HCT116 (cell line): Measurements from ENCODE around the gene PLEKHG3. TPM values are rescaled to one million over a fixed set of nuclear protein-coding genes. Genes with fewer than 3 reads are reported as not detected.

Source experiments
- ATAC-seq: fragments of 200-7000 bp; cut with Tn5 transposase; 2 replicates; pipeline ENCODE4 v1.9.1; 2020; ENCODE audit warnings: mild to moderate bottlenecking, moderate library complexity
- BruUV-seq: library from RNA; stranded (reverse); fragments of 400-500 nt; replicated peaks from 2 replicates; lab custom pipeline; 2021; lab: Mats Ljungman, UMichigan
- CTCF ChIA-PET: fragments of 300-600 bp; sonication (Branson Sonifier 250); formaldehyde crosslinking; loops from one replicate; lab custom pipeline; 2021; ENCODE audit warnings: antibody characterized with exemption; lab: Charles Lee
- POLR2A ChIA-PET: fragments of 300-600, 350-600 bp; sonication (Branson Sonifier 250); formaldehyde crosslinking; loops from one replicate; lab custom pipeline; 2021; ENCODE audit warnings: antibody characterized with exemption; lab: Charles Lee
- RAD21 ChIA-PET, 2 experiments: fragments of 300-600 bp; sonication (Branson Sonifier 250); formaldehyde crosslinking; loops; one replicate each; lab custom pipeline; 2023; ENCODE audit warnings: low total read pairs in 2 of 2; ENCODE audit not compliant: uncharacterized antibody in 2 of 2, unreplicated experiment in 2 of 2, low non-redundant PET in 1 of 2; lab: Charles Lee
- DNase-seq: peaks from one replicate; pipeline ENCODE4 v3.0.0-alpha.2; 2010; ENCODE audit warnings: low read depth, low spot score
- H2AFZ ChIP-seq: fragments of 200-600 bp; shearing (Covaris generic), sonication (generic); 2 replicates; pipeline ENCODE4 v1.6.1; 2017; ENCODE audit warnings: low read depth, mixed run types, mixed read lengths, antibody characterized with exemption, low read length; ENCODE audit not compliant: poor library complexity, severe bottlenecking
- H3K27ac ChIP-seq: 2 replicates; pipeline ENCODE4 v1.5.1; 2012; ENCODE audit warnings: low read depth, low read length
- H3K27me3 ChIP-seq: fragments of 200-600 bp; sonication (generic); 2 replicates; pipeline ENCODE4 v1.6.1; 2016; ENCODE audit warnings: mixed run types, low read length, mixed read lengths; ENCODE audit not compliant: insufficient read depth
- H3K36me3 ChIP-seq, 2 experiments: fragments of 200-500 bp in 1 of 2; fragments of 200-600 bp in 1 of 2; sonication (Bioruptor generic) in 1 of 2; sonication (generic) in 1 of 2; 2 replicates each; pipeline versions ENCODE4 v1.5.1 to v1.6.1; 2014 to 2016; ENCODE audit warnings: low read length in 2 of 2, inconsistent platforms in 1 of 2, mixed read lengths in 1 of 2, mixed run types in 1 of 2; ENCODE audit not compliant: insufficient read depth in 2 of 2, control insufficient read depth in 1 of 2
- H3K4me1 ChIP-seq, 2 experiments: fragments of 200-600 bp in 1 of 2; sonication (generic) in 1 of 2; 2 replicates each; pipeline versions ENCODE4 v1.5.1 to v1.6.1; 2012 to 2017; ENCODE audit warnings: low read length in 2 of 2, inconsistent platforms in 1 of 2, mild to moderate bottlenecking in 1 of 2, mixed read lengths in 1 of 2, mixed run types in 1 of 2, moderate library complexity in 1 of 2; ENCODE audit not compliant: insufficient read depth in 2 of 2, control insufficient read depth in 1 of 2
- H3K4me2 ChIP-seq: fragments of 200-600 bp; sonication (generic); 2 replicates; pipeline ENCODE4 v1.6.1; 2017; ENCODE audit warnings: mixed run types, low read length, mixed read lengths
- H3K4me3 ChIP-seq, 2 experiments: fragments of 200-600 bp in 1 of 2; sonication (generic) in 1 of 2; replicated peaks in 1 of 2; 2 replicates each; pipeline ENCODE4 v1.5.1; 2011 to 2016; ENCODE audit warnings: low read length in 2 of 2, control low read depth in 1 of 2, low read depth in 1 of 2, mild to moderate bottlenecking in 1 of 2, mixed read lengths in 1 of 2, mixed run types in 1 of 2
- H3K79me2 ChIP-seq: fragments of 200-600 bp; sonication (generic); 2 replicates; pipeline ENCODE4 v1.6.1; 2017; ENCODE audit warnings: mild to moderate bottlenecking, mixed run types, low read length, moderate library complexity, mixed read lengths; ENCODE audit not compliant: insufficient read depth
- H3K9ac ChIP-seq: fragments of 200-600 bp; sonication (generic); 2 replicates; pipeline ENCODE4 v1.6.1; 2016; ENCODE audit warnings: low read length, mixed read lengths
- H3K9me2 ChIP-seq: fragments of 200-600 bp; sonication (generic), shearing (Covaris generic); 2 replicates; pipeline ENCODE4 v1.6.1; 2017; ENCODE audit warnings: mixed run types, mild to moderate bottlenecking, moderate library complexity; ENCODE audit not compliant: insufficient read depth
- H3K9me3 ChIP-seq, 2 experiments: fragments of 200-500 bp in 1 of 2; fragments of 200-600 bp in 1 of 2; sonication (Bioruptor generic) in 1 of 2; sonication (generic) in 1 of 2; 2 replicates each; pipeline ENCODE4 v1.6.1; 2014 to 2017; ENCODE audit warnings: low read length in 2 of 2, mixed read lengths in 2 of 2, inconsistent platforms in 1 of 2, low read depth in 1 of 2, mild to moderate bottlenecking in 1 of 2, mixed run types in 1 of 2, moderate library complexity in 1 of 2; ENCODE audit not compliant: control insufficient read depth in 1 of 2, insufficient read depth in 1 of 2
- H4K20me1 ChIP-seq: fragments of 200-600 bp; sonication (generic), shearing (Covaris generic); 2 replicates; pipeline ENCODE4 v1.6.1; 2017; ENCODE audit warnings: mixed run types, mild to moderate bottlenecking, moderate library complexity; ENCODE audit not compliant: insufficient read depth
- CBX3 ChIP-seq: IDR thresholded peaks from 2 replicates; pipeline ENCODE4 v1.6.1; 2012; ENCODE audit warnings: low read depth
- CTCF ChIP-seq, 3 experiments: fragments of 200-600 bp in 1 of 3; sonication (generic) in 1 of 3; IDR thresholded peaks in 2 of 3; conservative IDR thresholded peaks in 1 of 3; 2 replicates each; pipeline ENCODE4 v1.5.1; 2012 to 2017; ENCODE audit warnings: low read depth in 2 of 3, low read length in 2 of 3, antibody characterized with exemption in 1 of 3, borderline replicate concordance in 1 of 3, control low read depth in 1 of 3, mild to moderate bottlenecking in 1 of 3, mixed read lengths in 1 of 3, mixed run types in 1 of 3, moderate library complexity in 1 of 3; ENCODE audit not compliant: insufficient read depth in 1 of 3
- ELF1 ChIP-seq: IDR thresholded peaks from 2 replicates; pipeline ENCODE4 v1.6.1; 2012; ENCODE audit warnings: low read depth, borderline replicate concordance
- EZH2 ChIP-seq: fragments of 200-600 bp; sonication (generic); IDR thresholded peaks from 2 replicates; pipeline ENCODE4 v1.6.1; 2017; ENCODE audit warnings: antibody characterized with exemption, mixed run types
- EZH2phosphoT487 ChIP-seq: fragments of 200-600 bp; IDR thresholded peaks from 2 replicates; pipeline ENCODE4 v1.6.1; 2018; ENCODE audit warnings: antibody characterized with exemption, borderline replicate concordance
- FOSL1 ChIP-seq: IDR thresholded peaks from 2 replicates; pipeline ENCODE4 v1.6.1; 2012; ENCODE audit warnings: low read depth
- JUND ChIP-seq: IDR thresholded peaks from 2 replicates; pipeline ENCODE4 v1.6.1; 2012
- POLR2A ChIP-seq: IDR thresholded peaks from 2 replicates; pipeline ENCODE4 v1.7.0; 2011; ENCODE audit warnings: borderline replicate concordance; ENCODE audit not compliant: insufficient read depth, insufficient read length; ENCODE audit errors: extremely low read depth
- RAD21 ChIP-seq: IDR thresholded peaks from 2 replicates; pipeline ENCODE4 v1.6.1; 2012; ENCODE audit warnings: low read depth, mild to moderate bottlenecking
- REST ChIP-seq: IDR thresholded peaks from 2 replicates; pipeline ENCODE4 v1.6.1; 2012; ENCODE audit warnings: low read depth
- SIN3A ChIP-seq: IDR thresholded peaks from 2 replicates; pipeline ENCODE4 v1.6.1; 2012; ENCODE audit warnings: low read depth
- SP1 ChIP-seq: IDR thresholded peaks from 2 replicates; pipeline ENCODE4 v1.6.1; 2012; ENCODE audit warnings: low read depth
- SRF ChIP-seq: IDR thresholded peaks from 2 replicates; pipeline ENCODE4 v1.6.1; 2012; ENCODE audit warnings: low read depth
- TCF7L2 ChIP-seq: IDR thresholded peaks from 2 replicates; pipeline ENCODE4 v1.7.0; 2011; ENCODE audit warnings: borderline replicate concordance, inconsistent platforms; ENCODE audit not compliant: insufficient read depth, insufficient read length; ENCODE audit errors: extremely low read depth
- ZBTB33 ChIP-seq: IDR thresholded peaks from 2 replicates; pipeline ENCODE4 v1.6.1; 2011; ENCODE audit warnings: mild to moderate bottlenecking, low read length, moderate library complexity; ENCODE audit not compliant: insufficient replicate concordance; ENCODE audit errors: extremely low read depth
- ZFX ChIP-seq: fragments of 450-650 bp; IDR thresholded peaks from 2 replicates; pipeline ENCODE4 v1.6.1; 2017
- ZNF274 ChIP-seq: fragments of 200-500 bp; sonication (Bioruptor generic); IDR thresholded peaks from 2 replicates; pipeline ENCODE4 v1.6.1; 2014; ENCODE audit warnings: mild to moderate bottlenecking, low read depth, low read length, inconsistent platforms
- intact Hi-C: fragments of 100-400 bp; cut with micrococcal nuclease; formaldehyde crosslinking; loops from 2 replicates; pipeline ENCODE4 v1.10.0; 2022
- total RNA-seq: library from RNA; stranded (reverse); gene quantifications from one replicate; pipeline ENCODE4 v1.2.1, GENCODE V29; 2021; ENCODE audit not compliant: unreplicated experiment
- TF ChIP-seq, protein P1 (sequence below): IDR thresholded peaks from 2 replicates; pipeline ENCODE4 v1.6.1; 2012

The PLEKHG3 gene
- total RNA-seq, 1 experiment from 2014 or later: 55.6 TPM

DNA sequence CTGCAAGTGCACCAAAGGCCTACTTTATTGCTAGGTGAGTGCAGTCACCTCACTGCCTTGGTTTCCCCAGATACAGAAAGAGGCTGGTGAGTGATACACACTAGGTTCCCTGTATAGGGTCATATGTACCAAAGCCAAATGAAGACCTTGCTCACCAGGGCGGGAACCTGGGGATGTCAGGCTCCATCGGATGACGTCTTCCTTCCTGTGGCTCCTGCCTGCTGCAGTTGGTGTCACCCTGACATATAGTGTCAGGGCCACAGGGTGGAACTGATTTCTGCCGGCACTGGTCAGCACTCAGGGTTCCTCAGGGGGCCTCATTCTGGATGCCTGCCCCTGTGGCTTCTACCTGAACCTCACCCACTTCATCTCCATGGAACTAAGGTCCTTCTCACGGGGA is 43.1 kb downstream of the PLEKHG3 start:
- Histone ChIP-seq H3K79me2 (no peaks in the 10 kb centered on the region), H3K27ac (no peak overlapping the region), H2AFZ (no peak overlapping the region), H3K27me3 (no peaks in the 10 kb centered on the region), H4K20me1 (no peaks in the 10 kb centered on the region), H3K9me2 (no peaks in the 10 kb centered on the region), H3K36me3 (peaks cover 12 to 15% of the 10 kb centered on the region in 2 experiments), H3K9ac (no peak overlapping the region), H3K4me3 (no peak overlapping the region), H3K4me2 (no peak overlapping the region), H3K9me3 (no peaks in the 10 kb centered on the region), H3K4me1 (no peaks in the 10 kb centered on the region)
- ChIA-PET POLR2A (no interaction called here), CTCF (no interaction called here), RAD21 (no interaction called here)
- no TSS peak for BruUV-seq
- ATAC-seq (no peak), DNase-seq (no peak)
- intact Hi-C loops: no loop called here
- TF ChIP-seq ZNF274 (no peak), REST (no peak), POLR2A (no peak), ZFX (no peak), TCF7L2 (no peak), EZH2phosphoT487 (no peak), JUND (no peak), RAD21 (no peak), SP1 (no peak), ZBTB33 (no peak), EZH2 (no peak), ELF1 (no peak), SIN3A (no peak), FOSL1 (no peak), CBX3 (no peak), CTCF (IDR thresholded peaks at IDR 0.05 in 2 of 3, conservative IDR thresholded peaks at IDR 0.05 in 1 of 3; ENCODE audit: borderline replicate concordance in 1 of 3, insufficient read depth in 1 of 3, low read depth in 2 of 3, low read length in 2 of 3) (no peak), SRF (no peak)
- TF ChIP-seq, protein P1, sequence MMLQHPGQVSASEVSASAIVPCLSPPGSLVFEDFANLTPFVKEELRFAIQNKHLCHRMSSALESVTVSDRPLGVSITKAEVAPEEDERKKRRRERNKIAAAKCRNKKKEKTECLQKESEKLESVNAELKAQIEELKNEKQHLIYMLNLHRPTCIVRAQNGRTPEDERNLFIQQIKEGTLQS: no peak
